Neuronal stem cell (in vitro differentiated cells): ENCODE results near the gene ELP5.

ENCODE experiments used
- DNase-seq: peaks from one replicate; pipeline ENCODE4 v3.0.0-alpha.2; 2013; ENCODE audit warnings: low spot score
- H2AFZ ChIP-seq: one replicate; pipeline ENCODE4 v1.6.1; 2013; ENCODE audit warnings: mild to moderate bottlenecking, low read length, inconsistent platforms
- H2AK5ac ChIP-seq: 2 replicates; pipeline ENCODE4 v1.6.1; 2013; ENCODE audit warnings: low read depth, mild to moderate bottlenecking, inconsistent platforms, low read length, moderate library complexity, mixed read lengths
- H2BK120ac ChIP-seq: 2 replicates; pipeline ENCODE4 v1.6.1; 2013; ENCODE audit warnings: low read depth, mild to moderate bottlenecking, inconsistent platforms, low read length, moderate library complexity, mixed read lengths
- H2BK12ac ChIP-seq: one replicate; pipeline ENCODE4 v1.6.1; 2013; ENCODE audit warnings: low read length, inconsistent platforms
- H2BK15ac ChIP-seq: 2 replicates; pipeline ENCODE4 v1.6.1; 2013; ENCODE audit warnings: mild to moderate bottlenecking, low read length, inconsistent platforms, mixed read lengths
- H2BK5ac ChIP-seq: one replicate; pipeline ENCODE4 v1.6.1; 2013; ENCODE audit warnings: inconsistent platforms, mild to moderate bottlenecking, low read length, moderate library complexity
- H3K14ac ChIP-seq: one replicate; pipeline ENCODE4 v1.6.1; 2013; ENCODE audit warnings: low read length, inconsistent platforms
- H3K18ac ChIP-seq: 2 replicates; pipeline ENCODE4 v1.6.1; 2013; ENCODE audit warnings: low read length, inconsistent platforms
- H3K23ac ChIP-seq: 2 replicates; pipeline ENCODE4 v1.6.1; 2013; ENCODE audit warnings: low read depth, mild to moderate bottlenecking, mixed read lengths, low read length, inconsistent platforms; ENCODE audit not compliant: poor library complexity
- H3K27ac ChIP-seq: replicated peaks from 3 replicates; pipeline ENCODE4 v1.5.1; 2013; ENCODE audit warnings: low read length, inconsistent platforms
- H3K27me3 ChIP-seq, 3 experiments: 2 replicates each; pipeline ENCODE4 v1.6.1; 2013; ENCODE audit warnings: low read length in 3 of 3, mild to moderate bottlenecking in 2 of 3, inconsistent platforms in 1 of 3, low read depth in 1 of 3, mixed read lengths in 1 of 3, moderate library complexity in 1 of 3; ENCODE audit not compliant: control insufficient read depth in 3 of 3, insufficient read depth in 3 of 3
- H3K36me3 ChIP-seq, 2 donors: replicated peaks in 1 of 2; 2 replicates each; pipeline ENCODE4 v1.6.1; 2013; ENCODE audit warnings: low read length in 2 of 2; ENCODE audit not compliant: control insufficient read depth in 2 of 2, insufficient read depth in 2 of 2
- H3K4ac ChIP-seq: 2 replicates; pipeline ENCODE4 v1.6.1; 2013; ENCODE audit warnings: inconsistent platforms, mild to moderate bottlenecking, low read length, moderate library complexity
- H3K4me1 ChIP-seq, 2 donors: 1 replicate in 1 of 2; 2 replicates in 1 of 2; pipeline ENCODE4 v1.6.1; 2013; ENCODE audit warnings: low read length in 2 of 2, low read depth in 1 of 2; ENCODE audit not compliant: control insufficient read depth in 2 of 2, insufficient read depth in 1 of 2
- H3K4me2 ChIP-seq: one replicate; pipeline ENCODE4 v1.6.1; 2013; ENCODE audit warnings: mild to moderate bottlenecking, low read length, inconsistent platforms; ENCODE audit not compliant: insufficient read depth, poor library complexity, severe bottlenecking
- H3K4me3 ChIP-seq, 2 donors: 2 replicates each; pipeline ENCODE4 v1.5.1; 2013; ENCODE audit warnings: low read length in 2 of 2, mild to moderate bottlenecking in 2 of 2, inconsistent platforms in 1 of 2, moderate library complexity in 1 of 2
- H3K79me1 ChIP-seq: one replicate; pipeline ENCODE4 v1.6.1; 2013; ENCODE audit warnings: low read depth, mild to moderate bottlenecking, inconsistent platforms, low read length, moderate library complexity
- H3K9ac ChIP-seq: one replicate; pipeline ENCODE4 v1.6.1; 2013; ENCODE audit warnings: mild to moderate bottlenecking, low read depth, low read length, inconsistent platforms; ENCODE audit not compliant: poor library complexity
- H3K9me3 ChIP-seq, 2 donors: replicated peaks in 1 of 2; 2 replicates each; pipeline versions ENCODE3 to v1.6.1; 2013; ENCODE audit warnings: low read length in 2 of 2, mild to moderate bottlenecking in 2 of 2, inconsistent platforms in 1 of 2, low read depth in 1 of 2, mixed read lengths in 1 of 2, moderate library complexity in 1 of 2; ENCODE audit not compliant: control insufficient read depth in 2 of 2, insufficient read depth in 1 of 2
- H4K8ac ChIP-seq: one replicate; pipeline ENCODE4 v1.6.1; 2013; ENCODE audit warnings: low read depth, mild to moderate bottlenecking, inconsistent platforms, low read length, moderate library complexity
- H4K91ac ChIP-seq: one replicate; pipeline ENCODE4 v1.6.1; 2013; ENCODE audit warnings: low read length, low read depth, mild to moderate bottlenecking, inconsistent platforms; ENCODE audit not compliant: poor library complexity
- WGBS, 2 donors: extraction: QIAGEN DNeasy Blood & Tissue Kit; methylation state at CpG; one replicate each; pipeline ENCODE4 v1.1.7; 2013; ENCODE audit warnings: missing lambda C conversion rate in 2 of 2, mixed read lengths in 1 of 2; ENCODE audit not compliant: insufficient read length in 2 of 2, insufficient replicate concordance in 1 of 2; ENCODE audit errors: extremely low coverage in 2 of 2; 5-methylcytosine and 5-hydroxymethylcytosine counted together

Gene ELP5

GRCh38 chr17:7208027-7208571, 43.9 kb upstream of the ELP5 start:
- Histone ChIP-seq H3K27ac (peak overlapping the region; percentile 44), H3K36me3 (peaks cover 7 to 12% of the 10 kb centered on the region in 2 donors), H3K4ac (peak overlapping the region; percentile 69), H3K4me1 (peaks cover 45 to 48% of the 10 kb centered on the region in 2 donors), H2BK15ac (peak overlapping the region; percentile 8), H3K23ac (no peak overlapping the region), H3K4me2 (peak overlapping the region; percentile 37), H2BK120ac (no peak overlapping the region), H3K79me1 (peaks cover 8% of the 10 kb centered on the region), H3K4me3 (no peak overlapping the region), H3K14ac (no peak overlapping the region), H3K18ac (peak overlapping the region; percentile 70), H2BK12ac (peak overlapping the region; percentile 95), H2BK5ac (no peak overlapping the region), H3K9me3 (peaks cover 0 to 2% of the 10 kb centered on the region in 2 donors), H2AFZ (no peak overlapping the region), H4K8ac (no peak overlapping the region), H4K91ac (no peak overlapping the region), H3K27me3 (no peaks in the 10 kb centered on the region), H3K9ac (peak overlapping the region; percentile 51), H2AK5ac (peak overlapping the region; percentile 66)
- no CpG with 5 or more reads among the region's 21 CpGs for WGBS, 2 donors
- no peak for DNase-seq

- H4K91ac ChIP-seq: no peak overlapping the region
- H3K14ac ChIP-seq: no peak overlapping the region
- peaks cover 0 to 4% of the 10 kb centered on the region in 2 donors for H3K36me3 ChIP-seq
- H3K4me2 ChIP-seq: peak overlapping the region; percentile 37
- peak overlapping the region; percentile 77 for H2AK5ac ChIP-seq
- peak overlapping the region; percentile 8 for H2BK15ac ChIP-seq
- H2BK5ac ChIP-seq: no peak overlapping the region
- H3K9ac ChIP-seq: peak overlapping the region; percentile 64
- peaks cover 50 to 52% of the 10 kb centered on the region in 2 donors for H3K4me1 ChIP-seq
- peaks cover 0 to 2% of the 10 kb centered on the region in 2 donors for H3K9me3 ChIP-seq
- peak overlapping the region; percentile 69 for H3K4ac ChIP-seq
- no peak overlapping the region for H3K23ac ChIP-seq
- peak overlapping the region; percentile 95 for H2BK12ac ChIP-seq
- WGBS, 2 donors: no CpG with 5 or more reads among the region's 9 CpGs
- peaks cover 8% of the 10 kb centered on the region for H3K79me1 ChIP-seq
- peak overlapping the region in 1 of 2 donors; percentile 26 for H3K4me3 ChIP-seq
- peak overlapping the region; percentile 92 for H4K8ac ChIP-seq
- H3K27ac ChIP-seq: peak overlapping the region; percentile 44
- no peak for DNase-seq
- no peaks in the 10 kb centered on the region for H3K27me3 ChIP-seq
- H3K18ac ChIP-seq: peak overlapping the region; percentile 65
- no peak overlapping the region for H2BK120ac ChIP-seq
- no peak overlapping the region for H2AFZ ChIP-seq
Observed at GRCh38 chr17:7208754-7209460, 43.1 kb upstream of the ELP5 start.

- no peak overlapping the region for H4K91ac ChIP-seq
- no peak for DNase-seq
- H2AK5ac ChIP-seq: peak overlapping the region; percentile 99
- H3K4ac ChIP-seq: peak overlapping the region; percentile 97
- peaks cover 2% of the 10 kb centered on the region for H3K79me1 ChIP-seq
- H2BK5ac ChIP-seq: peak overlapping the region; percentile 89
- H3K4me2 ChIP-seq: peak overlapping the region; percentile 71
- H3K18ac ChIP-seq: peak overlapping the region; percentile 89
- peak overlapping the region; percentile 93 for H2BK120ac ChIP-seq
- no peak overlapping the region for H4K8ac ChIP-seq
- peak overlapping the region; percentile 18 for H3K27ac ChIP-seq
- H3K14ac ChIP-seq: no peak overlapping the region
- peaks cover 0 to 2% of the 10 kb centered on the region in 2 donors for H3K9me3 ChIP-seq
- no peaks in the 10 kb centered on the region for H3K27me3 ChIP-seq
- no peaks in the 10 kb centered on the region for H3K36me3 ChIP-seq
- H2AFZ ChIP-seq: no peak overlapping the region
- no CpG with 5 or more reads among the region's 37 CpGs for WGBS, 2 donors
- peak overlapping the region in 1 of 2 donors; percentile 75 for H3K4me3 ChIP-seq
- peak overlapping the region; percentile 82 for H2BK15ac ChIP-seq
- H2BK12ac ChIP-seq: no peak overlapping the region
- peaks cover 45 to 47% of the 10 kb centered on the region in 2 donors for H3K4me1 ChIP-seq
- no peak overlapping the region for H3K23ac ChIP-seq
- H3K9ac ChIP-seq: peak overlapping the region; percentile 54
Observed at GRCh38 chr17:7211491-7212273, 40.3 kb upstream of the ELP5 start.
